LNCAP (cell line): ENCODE data around the gene KBTBD12.

Source experiments
- TF ChIP-seq, protein P1 (sequence below): fragments of 450-650 bp; IDR thresholded peaks from 2 replicates; pipeline ENCODE4 v1.5.1; 2017; ENCODE audit warnings: mild to moderate bottlenecking

The KBTBD12 gene

DNA sequence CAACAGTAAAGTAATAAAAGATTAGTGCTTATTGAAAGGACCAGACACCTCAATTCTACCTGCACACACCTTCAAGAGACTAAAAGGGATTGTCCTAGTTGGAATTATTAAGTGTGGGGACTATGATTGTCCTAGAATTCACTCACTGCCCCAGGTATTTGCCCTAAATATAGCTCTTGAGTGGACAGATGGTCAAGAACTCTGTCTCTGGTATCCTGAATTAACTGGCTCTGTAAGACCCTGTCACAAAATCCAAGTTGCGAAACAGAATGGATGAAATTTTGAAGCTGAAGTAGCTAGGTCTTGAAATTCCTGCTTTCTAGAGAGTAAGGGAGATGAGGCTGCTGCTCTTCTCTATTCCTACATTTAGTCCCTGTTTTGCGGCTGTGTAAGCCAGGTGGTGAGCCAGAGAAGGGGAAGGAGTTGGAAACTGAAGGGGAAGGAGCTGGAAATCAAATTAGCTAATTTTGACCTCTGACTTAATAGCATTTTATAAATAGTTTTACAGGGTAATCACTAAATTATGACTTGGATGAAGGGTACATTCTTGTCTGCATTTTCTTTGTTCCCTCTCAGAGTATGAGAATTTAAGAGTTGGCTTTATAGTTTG lies 34.5 kb downstream of the KBTBD12 start:
- TF ChIP-seq, protein P1, sequence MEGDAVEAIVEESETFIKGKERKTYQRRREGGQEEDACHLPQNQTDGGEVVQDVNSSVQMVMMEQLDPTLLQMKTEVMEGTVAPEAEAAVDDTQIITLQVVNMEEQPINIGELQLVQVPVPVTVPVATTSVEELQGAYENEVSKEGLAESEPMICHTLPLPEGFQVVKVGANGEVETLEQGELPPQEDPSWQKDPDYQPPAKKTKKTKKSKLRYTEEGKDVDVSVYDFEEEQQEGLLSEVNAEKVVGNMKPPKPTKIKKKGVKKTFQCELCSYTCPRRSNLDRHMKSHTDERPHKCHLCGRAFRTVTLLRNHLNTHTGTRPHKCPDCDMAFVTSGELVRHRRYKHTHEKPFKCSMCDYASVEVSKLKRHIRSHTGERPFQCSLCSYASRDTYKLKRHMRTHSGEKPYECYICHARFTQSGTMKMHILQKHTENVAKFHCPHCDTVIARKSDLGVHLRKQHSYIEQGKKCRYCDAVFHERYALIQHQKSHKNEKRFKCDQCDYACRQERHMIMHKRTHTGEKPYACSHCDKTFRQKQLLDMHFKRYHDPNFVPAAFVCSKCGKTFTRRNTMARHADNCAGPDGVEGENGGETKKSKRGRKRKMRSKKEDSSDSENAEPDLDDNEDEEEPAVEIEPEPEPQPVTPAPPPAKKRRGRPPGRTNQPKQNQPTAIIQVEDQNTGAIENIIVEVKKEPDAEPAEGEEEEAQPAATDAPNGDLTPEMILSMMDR: no peak

DNA sequence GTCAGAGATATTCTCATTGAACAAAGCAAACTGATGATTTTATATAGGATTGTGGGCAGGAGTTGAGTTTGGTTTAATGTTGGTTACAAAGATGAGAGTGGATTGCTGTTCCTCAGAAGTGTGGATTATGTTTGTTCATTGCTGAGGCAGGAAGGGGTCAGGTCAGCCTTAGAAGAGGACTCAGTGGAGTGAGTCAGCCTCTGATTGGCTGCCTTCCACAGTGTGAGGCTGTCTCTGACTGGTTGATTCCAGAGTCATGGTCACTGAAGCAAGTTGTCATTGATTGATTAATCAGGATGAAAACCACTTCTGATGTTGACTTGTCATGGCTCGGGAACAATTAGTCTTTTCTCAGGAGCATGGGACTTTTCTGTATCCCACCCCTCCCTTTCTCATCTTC lies 36.2 kb downstream of the KBTBD12 start:
- TF ChIP-seq, protein P1: no peak

DNA sequence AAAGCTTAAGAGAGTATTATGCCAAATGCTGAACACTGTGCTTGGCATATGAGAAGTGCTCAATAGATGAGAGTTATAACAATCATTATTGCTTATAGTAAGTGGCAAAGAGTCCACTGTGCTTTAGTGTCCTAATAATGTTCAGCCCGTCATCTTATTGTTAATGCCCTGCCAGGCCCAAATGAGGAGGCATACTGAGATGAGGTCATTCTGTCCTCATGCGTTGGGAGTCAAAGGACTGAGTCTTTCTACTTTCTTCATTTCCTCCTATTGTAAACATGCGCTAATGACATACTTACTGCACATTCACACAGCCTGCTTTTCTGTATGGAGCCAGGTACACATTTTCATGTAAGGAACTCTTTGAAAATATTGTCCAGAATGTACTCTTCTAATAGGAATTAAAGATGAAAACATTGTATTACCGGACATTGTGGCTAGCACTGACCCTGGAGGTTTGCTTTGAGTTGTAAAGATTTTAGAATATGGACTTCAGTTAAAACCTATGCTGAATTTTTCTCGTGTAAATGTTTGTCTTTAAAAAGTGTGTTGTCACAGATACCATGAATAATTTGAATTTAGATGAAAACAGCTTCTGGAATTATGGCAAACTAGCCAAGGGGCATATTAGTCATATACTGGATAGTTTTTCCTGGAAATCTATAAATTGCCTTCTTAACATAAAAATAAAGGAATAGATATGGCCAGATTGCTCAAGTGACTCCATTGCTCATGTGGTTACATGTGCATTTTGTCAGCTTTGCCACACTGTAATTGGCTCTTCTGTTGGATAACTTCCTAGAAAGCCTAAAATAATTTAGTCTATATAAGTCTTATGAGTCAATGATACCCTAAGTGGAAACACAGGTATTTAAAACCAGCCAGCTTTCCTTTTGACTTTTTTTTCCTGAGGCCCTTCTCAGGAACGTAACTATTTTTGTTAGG lies 38.3 kb downstream of the KBTBD12 start:
- TF ChIP-seq, protein P1: no peak

DNA sequence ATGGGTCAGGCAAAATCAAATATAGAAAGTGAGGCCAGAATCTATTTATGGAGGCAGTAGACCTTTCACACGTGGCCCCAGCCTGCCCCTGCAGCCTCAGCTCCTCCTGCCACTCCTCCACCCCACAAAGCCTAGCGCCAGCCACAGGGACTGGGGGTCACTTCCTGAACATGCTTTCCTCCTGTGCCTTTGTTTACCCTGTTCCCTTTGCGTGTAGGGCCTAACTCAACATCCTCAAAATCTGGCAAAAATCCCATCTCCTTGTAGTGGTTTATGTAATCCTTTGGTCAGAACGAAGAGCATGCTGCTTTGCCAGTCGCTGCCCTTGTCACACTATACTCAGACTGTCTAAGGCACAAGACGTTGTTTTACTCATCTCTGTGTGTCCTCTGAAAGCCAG lies 39.6 kb downstream of the KBTBD12 start:
- TF ChIP-seq, protein P1: no peak

DNA sequence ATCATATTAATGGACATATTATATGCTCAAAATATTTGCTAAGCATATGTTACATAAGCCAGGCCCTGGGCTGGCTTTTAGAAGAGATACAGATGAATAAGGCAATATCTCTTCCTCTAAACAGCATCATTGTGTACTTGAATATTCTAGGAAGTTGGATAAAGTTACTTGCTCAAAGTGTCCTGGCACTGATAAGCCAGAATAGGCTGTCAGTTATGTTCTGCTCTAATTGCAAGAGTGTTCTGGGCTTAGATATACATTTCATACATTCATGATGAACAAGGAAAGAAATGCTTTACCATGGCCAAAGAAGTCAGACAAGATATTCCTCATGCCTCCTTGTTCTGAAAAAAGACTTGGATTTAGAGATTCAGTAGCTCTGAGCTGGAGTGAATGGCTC lies 40.7 kb downstream of the KBTBD12 start:
- TF ChIP-seq, protein P1: no peak

DNA sequence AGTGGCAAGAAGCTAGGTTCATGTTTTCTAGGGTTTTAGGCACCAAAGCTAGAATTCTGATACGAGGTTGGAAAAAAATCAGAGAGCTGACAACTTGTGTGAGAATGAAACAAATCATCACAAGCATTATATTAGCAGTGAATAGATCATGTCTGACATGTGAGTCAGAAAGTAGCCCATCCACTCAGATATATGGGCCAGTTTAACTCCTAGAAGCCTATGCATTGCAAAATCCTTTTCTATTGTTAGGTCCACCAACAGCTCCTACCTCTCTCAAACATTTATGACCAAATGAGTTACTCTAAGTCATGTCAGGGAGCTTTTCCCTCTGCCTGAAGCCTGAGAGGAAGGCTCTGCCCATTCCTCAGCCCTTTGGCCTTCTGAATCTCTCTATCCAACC lies 44.0 kb downstream of the KBTBD12 start:
- TF ChIP-seq, protein P1: no peak

DNA sequence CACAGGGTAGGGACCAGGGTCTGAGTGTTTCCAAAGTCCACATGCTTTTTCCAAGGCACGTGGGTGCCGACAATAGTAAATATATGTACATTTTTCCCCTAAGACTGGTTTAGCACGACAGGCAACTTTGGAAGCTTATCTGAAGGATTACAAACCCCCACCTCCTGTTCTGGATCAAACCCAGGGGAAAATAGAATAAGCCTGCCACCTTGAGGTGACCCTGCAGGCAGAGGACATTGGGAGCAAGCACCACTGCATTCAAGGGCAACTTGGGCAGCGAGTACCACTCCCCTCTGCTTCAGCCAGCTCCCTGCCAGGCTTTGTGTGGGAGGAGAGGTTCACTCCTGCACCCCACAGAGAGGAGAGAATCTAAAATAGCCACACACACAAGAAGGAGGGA lies 44.8 kb downstream of the KBTBD12 start:
- TF ChIP-seq, protein P1: peak; percentile 63
